DND-41 (cell line): Measurements from ENCODE around the gene SPATS2L.

ENCODE experiments used
- ATAC-seq: fragments of 200-7000 bp; cut with Tn5 transposase; 3 replicates; pipeline ENCODE4 v1.9.1; 2021; ENCODE audit warnings: low read depth; ENCODE audit not compliant: insufficient read depth
- DNase-seq: peaks from one replicate; pipeline ENCODE4 v3.0.0-alpha.2; 2020
- H2AFZ ChIP-seq: 2 replicates; pipeline ENCODE4 v1.6.0; 2012; ENCODE audit warnings: low read depth, low read length
- H3K27ac ChIP-seq: 2 replicates; pipeline ENCODE4 v1.5.1; 2012; ENCODE audit warnings: low read length, inconsistent platforms
- H3K27me3 ChIP-seq: fragments of 200-600 bp; sonication (generic); 2 replicates; pipeline ENCODE4 v1.6.0; 2012; ENCODE audit warnings: low read length, mild to moderate bottlenecking, inconsistent platforms; ENCODE audit not compliant: insufficient read depth, poor library complexity
- H3K36me3 ChIP-seq: 2 replicates; pipeline ENCODE4 v1.5.1; 2012; ENCODE audit warnings: low read length, inconsistent platforms; ENCODE audit not compliant: insufficient read depth
- H3K4me1 ChIP-seq: 2 replicates; pipeline ENCODE4 v1.5.1; 2012; ENCODE audit warnings: mild to moderate bottlenecking, low read length; ENCODE audit not compliant: insufficient read depth
- H3K4me2 ChIP-seq: 2 replicates; pipeline ENCODE4 v1.6.0; 2012; ENCODE audit warnings: mild to moderate bottlenecking, moderate library complexity, low read length, inconsistent platforms; ENCODE audit not compliant: insufficient read depth
- H3K4me3 ChIP-seq, 2 experiments: fragments of 200-600 bp in 1 of 2; shearing (Covaris generic) in 1 of 2; 2 replicates each; pipeline ENCODE4 v1.5.1; 2012 to 2016; ENCODE audit warnings: inconsistent platforms in 2 of 2, low read length in 2 of 2, mild to moderate bottlenecking in 2 of 2, low read depth in 1 of 2, moderate library complexity in 1 of 2
- H3K79me2 ChIP-seq: 2 replicates; pipeline ENCODE4 v1.6.0; 2012; ENCODE audit warnings: low read length, inconsistent platforms; ENCODE audit not compliant: insufficient read depth
- H3K9ac ChIP-seq: 2 replicates; pipeline ENCODE4 v1.6.0; 2012; ENCODE audit warnings: low read depth, mild to moderate bottlenecking, inconsistent platforms, low read length, moderate library complexity
- H3K9me3 ChIP-seq: 2 replicates; pipeline ENCODE4 v1.5.1; 2012; ENCODE audit warnings: low read length, moderate library complexity, mild to moderate bottlenecking, inconsistent platforms; ENCODE audit not compliant: insufficient read depth, severe bottlenecking
- H4K20me1 ChIP-seq: 2 replicates; pipeline ENCODE4 v1.6.0; 2012; ENCODE audit warnings: low read length; ENCODE audit not compliant: insufficient read depth
- EZH2 ChIP-seq: IDR thresholded peaks from 3 replicates; pipeline ENCODE4 v1.6.1; 2012; ENCODE audit warnings: borderline replicate concordance, low read depth, mild to moderate bottlenecking, moderate library complexity, low read length, inconsistent platforms; ENCODE audit not compliant: severe bottlenecking
- TF ChIP-seq, protein P1 (sequence below): IDR thresholded peaks from 2 replicates; pipeline ENCODE4 v1.5.1; 2012; ENCODE audit warnings: borderline replicate concordance, low read length, moderate library complexity, mild to moderate bottlenecking; ENCODE audit not compliant: poor library complexity, severe bottlenecking; ENCODE audit errors: extremely low read depth

Gene SPATS2L

DNA sequence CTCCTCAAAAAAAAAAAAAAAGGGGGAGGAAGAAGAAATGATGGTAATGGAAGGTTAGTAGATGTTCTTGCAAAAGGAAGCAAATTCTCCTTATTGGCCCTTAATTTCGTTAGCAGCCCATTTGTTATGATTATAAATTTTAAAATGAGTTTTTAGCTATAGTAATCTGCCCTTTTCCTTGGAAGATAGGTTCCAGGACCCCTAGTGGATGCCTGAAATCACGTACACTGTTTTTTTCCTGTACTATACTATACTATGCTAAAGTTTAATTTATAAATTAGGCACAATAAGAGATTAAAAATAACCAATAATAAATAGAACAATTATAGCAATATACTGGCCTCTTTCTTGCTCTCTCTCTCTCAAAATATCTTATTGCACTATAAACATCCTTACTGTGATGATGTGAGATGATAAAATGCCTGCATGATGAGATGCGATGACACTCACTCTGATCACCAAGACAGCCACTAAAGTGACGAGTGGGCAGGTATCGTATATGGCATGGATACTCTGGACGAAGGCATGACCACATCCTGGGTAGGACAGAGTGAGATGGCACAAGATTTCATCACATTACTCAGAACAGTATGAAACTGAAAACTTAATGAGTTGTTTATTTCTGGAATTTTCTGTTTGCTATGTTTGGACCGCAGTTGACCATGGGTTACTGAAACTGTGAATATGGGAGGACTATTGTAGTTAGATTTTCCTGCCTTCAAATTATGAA is 116.2 kb downstream of the SPATS2L start:
- no peak for ATAC-seq
- Histone ChIP-seq H4K20me1 (no peaks in the 10 kb centered on the region), H3K4me2 (no peak overlapping the region), H3K9me3 (no peaks in the 10 kb centered on the region), H3K36me3 (no peaks in the 10 kb centered on the region), H3K4me1 (no peaks in the 10 kb centered on the region), H2AFZ (no peak overlapping the region), H3K27ac (no peak overlapping the region), H3K27me3 (peaks cover 3% of the 10 kb centered on the region), H3K4me3 (no peak overlapping the region), H3K79me2 (no peaks in the 10 kb centered on the region), H3K9ac (no peak overlapping the region)
- TF ChIP-seq EZH2 = no peak
- TF ChIP-seq, protein P1, sequence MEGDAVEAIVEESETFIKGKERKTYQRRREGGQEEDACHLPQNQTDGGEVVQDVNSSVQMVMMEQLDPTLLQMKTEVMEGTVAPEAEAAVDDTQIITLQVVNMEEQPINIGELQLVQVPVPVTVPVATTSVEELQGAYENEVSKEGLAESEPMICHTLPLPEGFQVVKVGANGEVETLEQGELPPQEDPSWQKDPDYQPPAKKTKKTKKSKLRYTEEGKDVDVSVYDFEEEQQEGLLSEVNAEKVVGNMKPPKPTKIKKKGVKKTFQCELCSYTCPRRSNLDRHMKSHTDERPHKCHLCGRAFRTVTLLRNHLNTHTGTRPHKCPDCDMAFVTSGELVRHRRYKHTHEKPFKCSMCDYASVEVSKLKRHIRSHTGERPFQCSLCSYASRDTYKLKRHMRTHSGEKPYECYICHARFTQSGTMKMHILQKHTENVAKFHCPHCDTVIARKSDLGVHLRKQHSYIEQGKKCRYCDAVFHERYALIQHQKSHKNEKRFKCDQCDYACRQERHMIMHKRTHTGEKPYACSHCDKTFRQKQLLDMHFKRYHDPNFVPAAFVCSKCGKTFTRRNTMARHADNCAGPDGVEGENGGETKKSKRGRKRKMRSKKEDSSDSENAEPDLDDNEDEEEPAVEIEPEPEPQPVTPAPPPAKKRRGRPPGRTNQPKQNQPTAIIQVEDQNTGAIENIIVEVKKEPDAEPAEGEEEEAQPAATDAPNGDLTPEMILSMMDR = no peak
- no peak for DNase-seq

DNA sequence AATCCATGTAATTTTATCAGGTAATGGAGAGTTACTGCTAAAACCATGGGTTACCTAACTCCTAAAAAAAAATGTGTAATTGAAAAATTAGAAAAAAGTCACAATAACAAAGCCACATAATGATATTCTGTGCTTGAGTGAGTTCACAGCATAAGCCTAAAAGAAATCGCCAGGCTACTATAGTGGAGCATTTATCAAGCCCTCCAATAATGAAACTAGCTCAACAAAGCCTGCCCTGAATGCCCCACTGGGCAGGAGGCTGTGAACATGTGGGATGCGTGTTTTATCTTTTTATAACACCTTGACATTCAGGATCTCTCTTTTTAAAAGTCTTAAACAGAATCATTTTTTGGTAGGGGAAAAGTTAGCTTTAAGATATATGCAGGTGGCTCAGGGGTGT is 117.0 kb downstream of the SPATS2L start:
- Histone ChIP-seq H3K4me3 (no peak overlapping the region), H4K20me1 (no peaks in the 10 kb centered on the region)
- DNase-seq = no peak

DNA sequence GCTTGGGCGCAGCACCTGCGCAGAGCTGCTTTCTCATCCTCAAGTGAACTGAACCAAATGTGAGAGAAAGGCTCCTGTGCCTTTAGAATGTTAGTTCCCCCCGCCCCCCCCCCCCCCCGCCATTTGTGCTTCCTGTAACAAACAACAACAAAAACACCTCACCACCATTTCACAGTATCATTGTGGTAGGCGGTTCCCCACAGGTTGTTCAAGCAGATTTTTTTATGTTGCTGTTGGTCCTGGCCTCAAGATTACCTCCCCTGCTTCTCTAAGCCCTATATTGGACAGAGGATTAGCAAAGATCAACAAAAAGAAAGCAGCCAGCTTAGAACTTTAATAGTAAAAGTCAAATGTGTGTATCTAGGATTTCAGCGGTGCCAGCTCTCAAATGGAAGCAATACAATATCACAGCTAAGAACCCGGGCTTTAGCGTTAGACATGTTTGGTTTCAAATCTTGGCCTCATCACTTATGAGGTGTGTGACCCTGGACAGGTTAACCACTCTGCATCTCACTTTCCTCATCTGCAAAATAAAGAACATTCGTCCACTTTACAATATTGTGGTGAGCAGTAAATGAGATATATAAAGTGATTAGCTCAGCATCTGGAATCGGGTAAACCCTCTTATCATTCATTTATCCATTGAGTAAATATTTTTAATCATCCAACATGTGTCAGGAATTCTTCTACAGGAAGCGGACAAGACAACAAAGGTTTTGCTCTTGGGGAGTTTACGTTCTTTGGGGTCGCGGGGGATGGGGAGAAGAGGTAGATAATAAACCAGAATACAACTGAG is 118.7 kb downstream of the SPATS2L start:
- Histone ChIP-seq H3K9me3 (no peaks in the 10 kb centered on the region), H3K27me3 (peaks cover 3% of the 10 kb centered on the region), H2AFZ (no peak overlapping the region), H3K79me2 (no peaks in the 10 kb centered on the region), H4K20me1 (no peaks in the 10 kb centered on the region), H3K9ac (no peak overlapping the region), H3K36me3 (no peaks in the 10 kb centered on the region), H3K4me3 (no peak overlapping the region), H3K27ac (no peak overlapping the region), H3K4me1 (no peaks in the 10 kb centered on the region), H3K4me2 (no peak overlapping the region)
- DNase-seq (no peak), ATAC-seq (no peak)
- TF ChIP-seq, protein P1 = no peak
- TF ChIP-seq EZH2 = no peak

More for the DNA sequence above, 117.0 kb downstream of the SPATS2L start:
- Histone ChIP-seq H3K36me3 (no peaks in the 10 kb centered on the region), H3K4me1 (no peaks in the 10 kb centered on the region), H3K9me3 (no peaks in the 10 kb centered on the region), H3K4me2 (no peak overlapping the region), H3K27me3 (peaks cover 3% of the 10 kb centered on the region), H3K9ac (no peak overlapping the region), H3K79me2 (no peaks in the 10 kb centered on the region), H3K27ac (no peak overlapping the region), H2AFZ (no peak overlapping the region)
- ATAC-seq = no peak
- no peak for TF ChIP-seq EZH2
- TF ChIP-seq, protein P1 = no peak
